ENCODE data around the gene MTFR1L. TPM values are rescaled to one million over a fixed set of nuclear protein-coding genes. Genes with fewer than 3 reads are reported as not detected.

MTFR1L gene
- total and polyA plus RNA-seq, 9 of the 15 experiments (the other 6 are each of a cell fraction or from before 2014, with no cell fraction given): 41.4 to 98.5 (median 53.7) TPM

GRCh38 chr1:25796811-25797458 is 22.8 kb upstream of the MTFR1L start (continued):
- TF ChIP-seq CBX1 (IDR thresholded peaks at IDR 0.05; ENCODE audit: low read depth) (no peak), TAF1 (IDR thresholded peaks at IDR 0.05; ENCODE audit: control insufficient read depth, extremely low read depth, insufficient read depth, low read length, severe bottlenecking) (no peak), CXXC5 (CRISPR knock-in tag; IDR thresholded peaks at IDR 0.05) (peak; percentile 12; the same call in 1 of the 2 replicates), XRCC5 (IDR thresholded peaks at IDR 0.05; ENCODE audit: low read depth, low read length) (peak; percentile 95), STAG1 (CRISPR knock-in tag; IDR thresholded peaks at IDR 0.05; ENCODE audit: borderline replicate concordance) (peak; percentile 75; the same call in 1 of the 2 replicates), DEAF1 (CRISPR knock-in tag; IDR thresholded peaks at IDR 0.05) (peak; percentile 72), ZNF253 (CRISPR knock-in tag; conservative IDR thresholded peaks at IDR 0.05) (no peak), CTBP1 (IDR thresholded peaks at IDR 0.05; ENCODE audit: borderline replicate concordance) (peak; percentile 63; the same call in 1 of the 2 replicates)

DNA sequence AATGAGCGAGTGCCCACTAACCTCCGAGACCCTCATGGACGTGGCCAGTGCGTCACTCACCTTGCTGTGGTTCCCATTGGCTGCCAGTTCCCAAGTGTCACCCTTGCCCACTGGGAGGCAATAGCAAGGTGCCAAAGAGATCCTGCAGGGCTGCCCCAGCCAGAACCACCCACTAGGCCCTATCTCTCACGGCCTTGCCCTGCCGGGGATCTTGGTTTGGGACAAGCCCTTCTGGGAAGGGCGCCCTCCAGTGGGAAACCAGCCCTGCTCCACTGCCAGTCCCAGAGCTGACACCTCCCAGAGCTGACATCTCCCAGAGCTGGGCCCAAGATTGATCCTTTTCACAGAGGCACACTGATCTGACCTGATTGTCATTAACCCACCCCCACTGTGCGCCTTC is 21.8 kb upstream of the MTFR1L start:
- DNase-seq (ENCODE audit: extremely low read depth in 1 of 4, low spot score in 3 of 4) (peak; percentile 67 to 81 (median 72)), ATAC-seq (peak; percentile 77), FAIRE-seq (peak; percentile 37)
- Histone ChIP-seq H3K27me3 (ENCODE audit: control insufficient read depth in 2 of 2, insufficient read depth in 2 of 2, low read length in 2 of 2) (peaks cover 19 to 35% of the 10 kb centered on the region in 2 experiments), H3K9me1 (ENCODE audit: control insufficient read depth, insufficient read depth, low read length) (no peaks in the 10 kb centered on the region), H3K4me3 (no peak overlapping the region), H3K79me2 (ENCODE audit: control insufficient read depth, insufficient read depth, low read length) (no peaks in the 10 kb centered on the region), H3K27ac (ENCODE audit: extremely low read depth, low read depth, low read length) (no peak overlapping the region), H3K36me3 (ENCODE audit: control insufficient read depth, insufficient read depth, low read length) (no peaks in the 10 kb centered on the region), H4K20me1 (replicated peaks; ENCODE audit: control insufficient read depth, insufficient read depth, low read length) (no peaks in the 10 kb centered on the region), H3K9me3 (replicated peaks; ENCODE audit: control insufficient read depth, insufficient read depth, low read depth, low read length) (no peaks in the 10 kb centered on the region), H3K4me2 (ENCODE audit: insufficient read depth, low read length) (no peak overlapping the region), H3K9ac (ENCODE audit: insufficient read depth in 1 of 2, low read depth in 2 of 2, low read length in 2 of 2) (peak overlapping the region in 1 of 2 experiments; percentile 29; a peak in 1 of 4 replicates), H2AFZ (ENCODE audit: low read depth, low read length) (no peak overlapping the region; the same call in 1 of the 2 replicates), H3K4me1 (replicated peaks in 1 of 2; ENCODE audit: control insufficient read depth in 2 of 2, insufficient read depth in 2 of 2, low read length in 2 of 2) (peaks cover 13 to 20% of the 10 kb centered on the region in 2 experiments; a peak in 4 of 5 replicates)
- in situ Hi-C loops (cut with MboI) (loop anchor here (5.0 kb wide), 1 partner anchor 186 kb away; no protein-coding TSS in a partner anchor), intact Hi-C loops (cut with micrococcal nuclease) (loop anchor here (2.0 to 10.0 kb wide), 4 partner anchors 37 to 256 kb away; partner anchors contain the start of gene LDLRAP1)
- WGBS (ENCODE audit: insufficient coverage, low coverage, missing lambda C conversion rate): 48% methylated on average over 8 of the region's 8 CpGs
- CTCF ChIA-PET (ENCODE audit: low intra/inter-chr PET ratio): interaction anchor here (0.5 to 3.3 kb wide), 2 partner anchors 125 to 189 kb away, joined by 6 to 15 read pairs; no protein-coding TSS in a partner anchor
- POLR2A ChIA-PET: no interaction called here
- BruUV-seq (replicated peaks): no TSS peak
- peak; percentile 23; the same call in 1 of the 2 replicates for TF ChIP-seq L3MBTL2 (IDR thresholded peaks at IDR 0.05)
- peak in 1 of 2 experiments; percentile 25; a peak in 1 of 4 replicates for TF ChIP-seq SRF (CRISPR knock-in tag; IDR thresholded peaks at IDR 0.05)
- TF ChIP-seq STAG1 (CRISPR knock-in tag; IDR thresholded peaks at IDR 0.05; ENCODE audit: borderline replicate concordance): peak; percentile 48; the same call in 1 of the 2 replicates
- peak; percentile 67; the same call in 1 of the 2 replicates for TF ChIP-seq SMC3 (conservative IDR thresholded peaks at IDR 0.05; ENCODE audit: insufficient read depth, low read depth, low read length)
- TF ChIP-seq XRCC5 (IDR thresholded peaks at IDR 0.05; ENCODE audit: low read depth, low read length): 0 out of 2 replicates have a peak, but pooled peaks have one; percentile 59
- TF ChIP-seq TARDBP (IDR thresholded peaks at IDR 0.05): 0 out of 2 replicates have a peak, but pooled peaks have one; percentile 29
